GM12878 (cell line): Measurements from ENCODE around the gene SNAI1. TPM values are rescaled to one million over a fixed set of nuclear protein-coding genes. Genes with fewer than 3 reads are reported as not detected.

Source experiments
- ATAC-seq: fragments of 200-7000 bp; cut with Tn5 transposase; 3 replicates; pipeline ENCODE4 v1.9.1; 2020; ENCODE audit warnings: mild to moderate bottlenecking, moderate library complexity
- BruUV-seq: library from RNA; stranded (reverse); fragments of 400-500 nt; replicated peaks from 2 replicates; lab custom pipeline; 2021; lab: Mats Ljungman, UMichigan
- CTCF ChIA-PET: fragments of 300-600 bp; sonication (Branson Sonifier 250); formaldehyde crosslinking; extraction: SDS; loops from one replicate; lab custom pipeline; 2021; ENCODE audit warnings: inconsistent platforms; lab: Yijun Ruan, JAX
- POLR2A ChIA-PET: fragments of 350-600 bp; formaldehyde crosslinking; extraction: SDS; loops from one replicate; lab custom pipeline; 2021; ENCODE audit warnings: inconsistent platforms; lab: Charles Lee
- RAD21 ChIA-PET: fragments of 300-600 bp; sonication (Branson Sonifier 250); formaldehyde crosslinking; loops from one replicate; lab custom pipeline; 2023; ENCODE audit warnings: antibody characterized with exemption; ENCODE audit not compliant: unreplicated experiment; lab: Charles Lee
- SMC1A ChIA-PET: fragments of 300-600 bp; sonication (Branson Sonifier 250); formaldehyde crosslinking; loops from one replicate; lab custom pipeline; 2023; ENCODE audit not compliant: unreplicated experiment, uncharacterized antibody; lab: Charles Lee
- DNase-seq: peaks from one replicate; pipeline ENCODE4 v3.0.0-alpha.2; 2011; ENCODE audit warnings: low read depth, low spot score
- FAIRE-seq: peaks from 3 replicates; lab custom pipeline; 2011; peaks lifted over from hg19 to GRCh38; lab: Jason Lieb, UNC
- H2AFZ ChIP-seq: 2 replicates; pipeline ENCODE4 v1.6.0; 2011; ENCODE audit warnings: low read depth, low read length, control low read depth; ENCODE audit not compliant: control insufficient read depth
- H3K27ac ChIP-seq: 2 replicates; pipeline ENCODE4 v1.5.1; 2011; ENCODE audit warnings: control low read depth; ENCODE audit not compliant: control insufficient read depth, insufficient read depth
- H3K27me3 ChIP-seq, 2 experiments: replicated peaks in 1 of 2; 2 replicates each; pipeline versions ENCODE4 v1.6.0 to v1.6.1; 2011; ENCODE audit warnings: low read length in 1 of 2; ENCODE audit not compliant: control insufficient read depth in 2 of 2, insufficient read depth in 2 of 2
- H3K36me3 ChIP-seq, 2 experiments: 2 replicates each; pipeline ENCODE4 v1.5.1; 2011; ENCODE audit warnings: low read length in 1 of 2; ENCODE audit not compliant: control insufficient read depth in 2 of 2, insufficient read depth in 2 of 2
- H3K4me1 ChIP-seq: 2 replicates; pipeline ENCODE4 v1.6.1; 2011; ENCODE audit warnings: mild to moderate bottlenecking, low read length, moderate library complexity, mixed read lengths; ENCODE audit not compliant: control insufficient read depth, insufficient read depth
- H3K4me2 ChIP-seq: 2 replicates; pipeline ENCODE4 v1.6.0; 2011; ENCODE audit warnings: control low read depth; ENCODE audit not compliant: control insufficient read depth, insufficient read depth
- H3K4me3 ChIP-seq: fragments of 200-600 bp; sonication (generic); 2 replicates; pipeline ENCODE4 v1.5.1; 2016
- H3K79me2 ChIP-seq: 2 replicates; pipeline ENCODE4 v1.6.0; 2011; ENCODE audit warnings: low read length; ENCODE audit not compliant: control insufficient read depth, insufficient read depth
- H3K9ac ChIP-seq: 2 replicates; pipeline ENCODE4 v1.8.0; 2011; ENCODE audit warnings: low read length, control low read depth, mixed read lengths; ENCODE audit not compliant: control insufficient read depth, insufficient read depth
- H3K9me3 ChIP-seq: replicated peaks from 3 replicates; pipeline ENCODE4 v1.5.1; 2011; ENCODE audit warnings: mild to moderate bottlenecking, low read length; ENCODE audit not compliant: control insufficient read depth, insufficient read depth
- H4K20me1 ChIP-seq: 2 replicates; pipeline ENCODE4 v1.6.0; 2011; ENCODE audit not compliant: control insufficient read depth, insufficient read depth
- BHLHE40 ChIP-seq, 2 experiments: fragments of 450-650 bp in 1 of 2; IDR thresholded peaks; 2 replicates each; pipeline ENCODE4 v1.6.1; 2011 to 2017; ENCODE audit warnings: low read depth in 2 of 2, borderline replicate concordance in 1 of 2, improper control_type of control experiment in 1 of 2, low read length in 1 of 2, mild to moderate bottlenecking in 1 of 2
- HDAC2 ChIP-seq: fragments of 200-600 bp; sonication (generic); IDR thresholded peaks from 2 replicates; pipeline ENCODE4 v1.6.1; 2017
- IKZF2 ChIP-seq, 2 experiments: fragments of 450-650 bp; IDR thresholded peaks; 2 replicates each; pipeline ENCODE4 v1.6.1; 2017; ENCODE audit warnings: mild to moderate bottlenecking in 2 of 2, moderate library complexity in 2 of 2
- KAT2A ChIP-seq: conservative IDR thresholded peaks from 2 replicates; pipeline ENCODE4 v1.6.1; 2011; ENCODE audit warnings: low read depth, low read length; ENCODE audit not compliant: control insufficient read depth
- KDM1A ChIP-seq: fragments of 200-600 bp; sonication (generic); IDR thresholded peaks from 2 replicates; pipeline ENCODE4 v1.6.1; 2016; ENCODE audit warnings: borderline replicate concordance
- LARP7 ChIP-seq: fragments of 450-650 bp; IDR thresholded peaks from 2 replicates; pipeline ENCODE4 v1.6.1; 2017; ENCODE audit warnings: mild to moderate bottlenecking
- MEF2B ChIP-seq: fragments of 450-650 bp; IDR thresholded peaks from 2 replicates; pipeline ENCODE4 v1.6.1; 2018; ENCODE audit warnings: mild to moderate bottlenecking, moderate library complexity; ENCODE audit not compliant: partially characterized antibody, poor library complexity, severe bottlenecking
- MLLT1 ChIP-seq: fragments of 450-650 bp; IDR thresholded peaks from 2 replicates; pipeline ENCODE4 v1.6.1; 2016; ENCODE audit warnings: mild to moderate bottlenecking
- MTA3 ChIP-seq: IDR thresholded peaks from 2 replicates; pipeline ENCODE4 v1.6.1; 2012; ENCODE audit warnings: low read length, inconsistent platforms, borderline replicate concordance
- MXI1 ChIP-seq: fragments of 150-350 bp; IDR thresholded peaks from 2 replicates; pipeline ENCODE4 v1.6.1; 2011; ENCODE audit warnings: low read depth, mild to moderate bottlenecking, inconsistent platforms, low read length, improper control_type of control experiment
- NR2F1 ChIP-seq: fragments of 450-650 bp; conservative IDR thresholded peaks from 2 replicates; pipeline ENCODE4 v1.6.1; 2017; ENCODE audit warnings: mild to moderate bottlenecking
- RB1 ChIP-seq: fragments of 450-650 bp; formaldehyde crosslinking; IDR thresholded peaks from 2 replicates; pipeline ENCODE4 v1.6.1; 2017; ENCODE audit warnings: mild to moderate bottlenecking, borderline replicate concordance
- RELA ChIP-seq: fragments of 450-650 bp; IDR thresholded peaks from 2 replicates; pipeline ENCODE4 v1.8.0; 2014; ENCODE audit warnings: borderline replicate concordance; ENCODE audit not compliant: partially characterized antibody
- RFX5 ChIP-seq: IDR thresholded peaks from 2 replicates; pipeline ENCODE4 v1.6.1; 2011; ENCODE audit warnings: low read depth, low read length, improper control_type of control experiment
- SMC3 ChIP-seq: IDR thresholded peaks from 2 replicates; pipeline ENCODE4 v1.6.1; 2011; ENCODE audit warnings: low read length, improper control_type of control experiment, borderline replicate concordance
- SUPT20H ChIP-seq: IDR thresholded peaks from 2 replicates; pipeline ENCODE4 v1.6.1; 2011; ENCODE audit warnings: low read depth, mild to moderate bottlenecking, low read length, moderate library complexity, borderline replicate concordance; ENCODE audit not compliant: control insufficient read depth
- TARDBP ChIP-seq: IDR thresholded peaks from 2 replicates; pipeline ENCODE4 v1.6.1; 2016; ENCODE audit warnings: borderline replicate concordance
- WGBS: methylation state at CpG from one replicate; pipeline ENCODE4 v1.1.6; 2016; ENCODE audit warnings: low lambda C conversion rate; ENCODE audit not compliant: insufficient replicate concordance, insufficient coverage; ENCODE audit errors: missing lambda C conversion rate; 5-methylcytosine and 5-hydroxymethylcytosine counted together
- in situ Hi-C: fragments of 300-500 bp; cut with MboI; formaldehyde crosslinking; loops from 9 replicates; pipeline ENCODE4 v1.14.3; 2018; ENCODE audit warnings: mixed read lengths
- intact Hi-C: fragments of 100-400 bp; cut with micrococcal nuclease; formaldehyde crosslinking; loops from one replicate; pipeline ENCODE4 v1.14.2; 2022; ENCODE audit not compliant: unreplicated experiment
- polyA plus RNA-seq, 11 experiments: library from polyadenylated mRNA; depleted of rRNA in 4 of 11; unstranded in 6 of 11; stranded (reverse) in 5 of 11; fragments of >200 nt; fragmentation: Nextera tagmentation in 4 of 11; fragmentation: Illumina TruSeq in 1 of 11; extraction: Ambion mirVana in 4 of 11; extraction: Trizol in 1 of 11; gene quantifications; 1 replicate in 1 of 11; 2 replicates in 10 of 11; pipeline versions ENCODE4 v1.2.1 to v1.2.3, GENCODE V29; 2011 to 2016; ENCODE audit warnings: inconsistent platforms in 2 of 11, missing spikeins in 2 of 11, low read depth in 1 of 11
- total RNA-seq, 4 experiments: library from RNA; depleted of rRNA in 3 of 4; stranded (reverse); fragments of >200 nt in 3 of 4; fragmentation: Illumina TruSeq in 1 of 4; extraction: Trizol in 1 of 4; gene quantifications; 2 replicates each; pipeline versions ENCODE4 v1.2.1 to v1.2.3, GENCODE V29; 2013 to 2021
- TF ChIP-seq, protein P1 (sequence below): fragments of 450-650 bp; IDR thresholded peaks from 2 replicates; pipeline ENCODE4 v1.6.1; 2016; ENCODE audit warnings: mild to moderate bottlenecking, moderate library complexity, borderline replicate concordance

Gene SNAI1
- total and polyA plus RNA-seq, 10 of the 15 experiments (the other 5 are each of a cell fraction or from before 2014, with no cell fraction given) = 0.11 to 0.79 (median 0.24) TPM; not detected in 2

DNA sequence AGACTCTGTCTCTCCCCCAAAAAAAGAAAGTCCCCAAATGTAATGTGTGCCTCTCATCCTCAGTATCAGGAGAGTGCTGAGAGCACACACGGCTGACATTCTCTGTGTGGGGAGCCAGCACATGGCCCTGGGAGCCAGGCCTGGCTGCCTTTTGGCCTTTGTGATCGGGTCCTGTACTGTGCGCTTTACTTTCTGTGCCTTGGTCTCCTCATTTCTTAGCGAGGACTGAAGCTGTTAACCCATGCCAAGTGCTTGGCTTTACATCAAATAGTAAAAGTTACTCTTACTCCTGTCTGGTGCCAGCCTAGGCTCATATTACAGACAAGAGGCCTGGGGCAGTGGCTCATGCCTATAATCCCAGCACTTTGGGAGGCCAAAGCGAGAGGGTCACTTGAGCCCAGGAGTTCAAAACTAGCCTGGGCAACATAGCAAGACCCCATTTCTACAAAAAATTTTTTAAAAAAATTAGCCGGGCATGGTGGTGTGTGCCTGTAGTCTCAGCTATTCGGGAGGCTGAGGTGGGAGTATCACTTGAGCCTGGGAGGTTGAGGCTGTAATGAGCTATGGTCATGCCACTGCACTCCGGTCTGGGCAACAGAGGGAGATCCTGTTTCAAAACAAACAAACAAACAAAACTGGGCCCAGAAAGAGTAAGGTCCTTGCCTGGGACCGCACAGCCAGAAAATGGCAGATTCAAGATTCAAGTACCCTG lies 50.3 kb downstream of the SNAI1 start (continued):
- TF ChIP-seq MXI1 (no peak), KDM1A (no peak), HDAC2 (no peak), KAT2A (no peak), LARP7 (no peak)

DNA sequence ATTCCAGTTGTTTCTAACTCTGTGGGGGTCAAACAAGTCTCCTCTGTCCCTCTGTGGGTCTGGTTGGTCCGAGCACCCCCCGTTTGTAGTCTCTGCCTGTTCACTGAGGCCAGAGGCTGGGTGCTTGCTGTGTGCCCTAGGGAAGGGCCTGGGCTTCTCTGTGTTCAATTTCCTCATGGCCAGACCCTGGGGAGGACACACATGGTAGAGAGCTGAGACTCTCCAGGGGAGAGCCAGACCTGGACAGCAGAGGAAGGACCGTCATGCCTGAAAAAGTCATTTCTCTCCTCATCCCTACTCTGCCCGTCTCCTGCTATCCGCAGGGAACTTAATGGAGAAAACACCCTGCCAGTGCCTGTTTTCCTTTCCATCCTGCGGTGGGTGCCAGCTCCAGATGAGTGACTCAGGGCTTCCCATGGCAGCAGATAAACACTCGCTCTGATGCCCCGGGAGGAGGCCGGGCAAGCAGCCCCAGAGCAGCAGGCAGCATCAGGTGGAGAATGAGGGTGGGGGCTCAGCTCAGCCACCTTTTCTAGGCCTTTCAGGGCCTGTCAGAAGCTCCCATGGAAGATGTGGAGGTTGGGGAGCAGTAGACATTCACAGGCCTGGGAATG lies 51.9 kb downstream of the SNAI1 start:
- no peak overlapping the region for H3K4me2 ChIP-seq
- POLR2A ChIA-PET = no interaction called here
- no peak for TF ChIP-seq MTA3
- TF ChIP-seq RB1 = no peak
- TF ChIP-seq SUPT20H = no peak
- TF ChIP-seq, protein P1, sequence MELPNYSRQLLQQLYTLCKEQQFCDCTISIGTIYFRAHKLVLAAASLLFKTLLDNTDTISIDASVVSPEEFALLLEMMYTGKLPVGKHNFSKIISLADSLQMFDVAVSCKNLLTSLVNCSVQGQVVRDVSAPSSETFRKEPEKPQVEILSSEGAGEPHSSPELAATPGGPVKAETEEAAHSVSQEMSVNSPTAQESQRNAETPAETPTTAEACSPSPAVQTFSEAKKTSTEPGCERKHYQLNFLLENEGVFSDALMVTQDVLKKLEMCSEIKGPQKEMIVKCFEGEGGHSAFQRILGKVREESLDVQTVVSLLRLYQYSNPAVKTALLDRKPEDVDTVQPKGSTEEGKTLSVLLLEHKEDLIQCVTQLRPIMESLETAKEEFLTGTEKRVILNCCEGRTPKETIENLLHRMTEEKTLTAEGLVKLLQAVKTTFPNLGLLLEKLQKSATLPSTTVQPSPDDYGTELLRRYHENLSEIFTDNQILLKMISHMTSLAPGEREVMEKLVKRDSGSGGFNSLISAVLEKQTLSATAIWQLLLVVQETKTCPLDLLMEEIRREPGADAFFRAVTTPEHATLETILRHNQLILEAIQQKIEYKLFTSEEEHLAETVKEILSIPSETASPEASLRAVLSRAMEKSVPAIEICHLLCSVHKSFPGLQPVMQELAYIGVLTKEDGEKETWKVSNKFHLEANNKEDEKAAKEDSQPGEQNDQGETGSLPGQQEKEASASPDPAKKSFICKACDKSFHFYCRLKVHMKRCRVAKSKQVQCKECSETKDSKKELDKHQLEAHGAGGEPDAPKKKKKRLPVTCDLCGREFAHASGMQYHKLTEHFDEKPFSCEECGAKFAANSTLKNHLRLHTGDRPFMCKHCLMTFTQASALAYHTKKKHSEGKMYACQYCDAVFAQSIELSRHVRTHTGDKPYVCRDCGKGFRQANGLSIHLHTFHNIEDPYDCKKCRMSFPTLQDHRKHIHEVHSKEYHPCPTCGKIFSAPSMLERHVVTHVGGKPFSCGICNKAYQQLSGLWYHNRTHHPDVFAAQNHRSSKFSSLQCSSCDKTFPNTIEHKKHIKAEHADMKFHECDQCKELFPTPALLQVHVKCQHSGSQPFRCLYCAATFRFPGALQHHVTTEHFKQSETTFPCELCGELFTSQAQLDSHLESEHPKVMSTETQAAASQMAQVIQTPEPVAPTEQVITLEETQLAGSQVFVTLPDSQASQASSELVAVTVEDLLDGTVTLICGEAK = no peak
- TF ChIP-seq TARDBP = no peak
- TF ChIP-seq LARP7 = no peak
- TF ChIP-seq NR2F1 = no peak
- no peak for TF ChIP-seq MEF2B
- TF ChIP-seq SMC3 = no peak
- TF ChIP-seq RELA = no peak
- TF ChIP-seq RFX5 = no peak
- no peak for TF ChIP-seq IKZF2 (IDR thresholded peaks at IDR 0.05)
- no peak for TF ChIP-seq BHLHE40 (IDR thresholded peaks at IDR 0.05; ENCODE audit: borderline replicate concordance in 1 of 2, low read depth in 2 of 2, low read length in 1 of 2)
- no peak for TF ChIP-seq MLLT1

More for the DNA sequence above, 51.9 kb downstream of the SNAI1 start:
- CTCF ChIA-PET = interaction anchor here (0.7 kb wide), 1 partner anchor 86 kb away, joined by 4 read pairs; no protein-coding TSS in a partner anchor
- in situ Hi-C loops = no loop called here
- FAIRE-seq = no peak
- no peak for DNase-seq
- H3K4me3 ChIP-seq = no peak overlapping the region
- SMC1A ChIA-PET = interaction anchor here (1.0 kb wide), 1 partner anchor 33 kb away, joined by 3 read pairs; no protein-coding TSS in a partner anchor
- H4K20me1 ChIP-seq = no peaks in the 10 kb centered on the region
- no peak overlapping the region for H3K9ac ChIP-seq
- WGBS = 53% methylated on average over 9 of the region's 9 CpGs
- intact Hi-C loops = no loop called here
- peaks cover 0 to 2% of the 10 kb centered on the region in 2 experiments; a peak in 2 of 4 replicates for H3K27me3 ChIP-seq
- H3K36me3 ChIP-seq = no peaks in the 10 kb centered on the region
- RAD21 ChIA-PET = no interaction called here
- H3K27ac ChIP-seq = no peak overlapping the region
- H2AFZ ChIP-seq = no peak overlapping the region
- BruUV-seq = no TSS peak
- no peaks in the 10 kb centered on the region for H3K79me2 ChIP-seq
- H3K4me1 ChIP-seq = no peaks in the 10 kb centered on the region
- no peak for ATAC-seq
- no peaks in the 10 kb centered on the region for H3K9me3 ChIP-seq
